SK-N-SH (cell line): ENCODE results near the gene PCSK7. TPM values are rescaled to one million over a fixed set of nuclear protein-coding genes. Genes with fewer than 3 reads are reported as not detected.

Source experiments
- CTCF ChIA-PET: fragments of 300-600, 350-600 bp; formaldehyde crosslinking; extraction: SDS; loops from one replicate; lab custom pipeline; 2021; lab: Yijun Ruan, JAX
- POLR2A ChIA-PET: fragments of 350-600 bp; sonication (Branson Sonifier 250); formaldehyde crosslinking; extraction: SDS; loops from one replicate; lab custom pipeline; 2020; ENCODE audit warnings: antibody characterized with exemption, inconsistent platforms; lab: Yijun Ruan, JAX
- DNase-seq: peaks from one replicate; pipeline ENCODE4 v3.0.0; 2012
- H2AFZ ChIP-seq: fragments of 200-600 bp; sonication (generic); 2 replicates; pipeline ENCODE4 v1.8.1; 2016; ENCODE audit warnings: antibody characterized with exemption, mild to moderate bottlenecking, low read depth
- H3F3A ChIP-seq: fragments of 200-600 bp; sonication (generic); replicated peaks from 2 replicates; pipeline ENCODE3; 2016; ENCODE audit warnings: antibody characterized with exemption, mild to moderate bottlenecking; ENCODE audit not compliant: insufficient read depth
- H3K27ac ChIP-seq, 2 experiments: fragments of 200-500 bp in 1 of 2; fragments of 200-600 bp in 1 of 2; sonication (Bioruptor generic) in 1 of 2; sonication (generic), shearing (Covaris generic) in 1 of 2; 2 replicates each; pipeline versions ENCODE4 v1.5.1 to v1.6.1; 2014 to 2016; ENCODE audit warnings: low read depth in 2 of 2, inconsistent platforms in 1 of 2, low read length in 1 of 2, mild to moderate bottlenecking in 1 of 2, mixed read lengths in 1 of 2
- H3K27me3 ChIP-seq: fragments of 200-600 bp; sonication (generic), shearing (Covaris generic); 2 replicates; pipeline ENCODE4 v1.6.1; 2016; ENCODE audit warnings: mixed run types; ENCODE audit not compliant: insufficient read depth
- H3K36me3 ChIP-seq, 2 experiments: fragments of 200-500 bp in 1 of 2; fragments of 200-600 bp in 1 of 2; sonication (Bioruptor generic) in 1 of 2; sonication (generic) in 1 of 2; replicated peaks in 1 of 2; 2 replicates each; pipeline versions ENCODE3 to v1.5.1; 2014 to 2016; ENCODE audit warnings: low read length in 1 of 2, mild to moderate bottlenecking in 1 of 2; ENCODE audit not compliant: insufficient read depth in 2 of 2, control insufficient read depth in 1 of 2
- H3K4me1 ChIP-seq, 2 experiments: fragments of 200-500 bp in 1 of 2; fragments of 200-600 bp in 1 of 2; sonication (Bioruptor generic) in 1 of 2; sonication (generic), shearing (Covaris generic) in 1 of 2; 2 replicates each; pipeline versions ENCODE4 v1.5.1 to v1.6.1; 2014 to 2016; ENCODE audit warnings: low read depth in 1 of 2, low read length in 1 of 2, mixed run types in 1 of 2; ENCODE audit not compliant: insufficient read depth in 2 of 2, control insufficient read depth in 1 of 2
- H3K4me2 ChIP-seq: fragments of 200-600 bp; sonication (generic), shearing (Covaris generic); 2 replicates; pipeline ENCODE4 v1.6.1; 2017; ENCODE audit warnings: mixed run types
- H3K4me3 ChIP-seq, 2 experiments: fragments of 200-500 bp in 1 of 2; fragments of 200-600 bp in 1 of 2; sonication (Bioruptor generic) in 1 of 2; sonication (generic), shearing (Covaris generic) in 1 of 2; 2 replicates each; pipeline versions ENCODE4 v1.5.1 to v1.8.1; 2014 to 2016; ENCODE audit warnings: low read depth in 2 of 2, inconsistent platforms in 1 of 2, low read length in 1 of 2, mild to moderate bottlenecking in 1 of 2, mixed read lengths in 1 of 2, moderate library complexity in 1 of 2
- H3K79me2 ChIP-seq: fragments of 200-600 bp; sonication (generic); 2 replicates; pipeline ENCODE4 v1.8.1; 2017; ENCODE audit warnings: mild to moderate bottlenecking; ENCODE audit not compliant: insufficient read depth
- H3K9ac ChIP-seq: fragments of 200-600 bp; sonication (generic); 2 replicates; pipeline ENCODE4 v1.6.1; 2017; ENCODE audit warnings: mixed run types
- H3K9me2 ChIP-seq: fragments of 200-600 bp; sonication (generic); 2 replicates; pipeline ENCODE4 v1.6.1; 2017; ENCODE audit warnings: mixed run types
- H3K9me3 ChIP-seq: fragments of 200-600 bp; sonication (generic); 2 replicates; pipeline ENCODE4 v1.6.1; 2017; ENCODE audit warnings: mixed run types, mild to moderate bottlenecking, moderate library complexity
- H4K20me1 ChIP-seq: fragments of 200-600 bp; sonication (generic); 2 replicates; pipeline ENCODE4 v1.6.1; 2017; ENCODE audit warnings: mild to moderate bottlenecking, mixed run types; ENCODE audit not compliant: insufficient read depth
- CHD2 ChIP-seq: fragments of 150-350 bp; IDR thresholded peaks from 2 replicates; pipeline ENCODE4 v1.6.1; 2018; ENCODE audit warnings: low read length; ENCODE audit not compliant: partially characterized antibody
- CTCF ChIP-seq: fragments of 200-600 bp; sonication (generic); IDR thresholded peaks from 2 replicates; pipeline ENCODE4 v1.6.1; 2017; ENCODE audit warnings: antibody characterized with exemption, mild to moderate bottlenecking, moderate library complexity
- EP300 ChIP-seq, 2 experiments: IDR thresholded peaks; 2 replicates each; pipeline versions ENCODE4 v1.4.0 to v1.6.1; 2012; ENCODE audit warnings: borderline replicate concordance in 1 of 2, low read depth in 1 of 2, low read length in 1 of 2
- FOSL2 ChIP-seq: IDR thresholded peaks from 2 replicates; pipeline ENCODE4 v1.4.0; 2012; ENCODE audit warnings: low read depth, mild to moderate bottlenecking, moderate library complexity, borderline replicate concordance
- FOXM1 ChIP-seq: IDR thresholded peaks from 2 replicates; pipeline ENCODE4 v1.4.0; 2012; ENCODE audit warnings: low read depth, mild to moderate bottlenecking
- JUND ChIP-seq: IDR thresholded peaks from 2 replicates; pipeline ENCODE4 v1.4.0; 2012
- NRF1 ChIP-seq: IDR thresholded peaks from 2 replicates; pipeline ENCODE4 v1.6.1; 2012; ENCODE audit warnings: low read depth, mild to moderate bottlenecking, low read length
- POLR2AphosphoS5 ChIP-seq: IDR thresholded peaks from 2 replicates; pipeline ENCODE4 v1.6.1; 2012; ENCODE audit warnings: low read depth, low read length
- REST ChIP-seq: IDR thresholded peaks from 2 replicates; pipeline ENCODE4 v1.6.1; 2012; ENCODE audit warnings: mild to moderate bottlenecking, low read depth, low read length, moderate library complexity
- RFX5 ChIP-seq: IDR thresholded peaks from 2 replicates; pipeline ENCODE4 v1.6.1; 2012; ENCODE audit warnings: mild to moderate bottlenecking, improper control_type of control experiment, low read length
- TCF12 ChIP-seq: IDR thresholded peaks from 2 replicates; pipeline ENCODE4 v1.4.0; 2012
- TEAD4 ChIP-seq: IDR thresholded peaks from 2 replicates; pipeline ENCODE4 v1.4.0; 2012; ENCODE audit warnings: mild to moderate bottlenecking, borderline replicate concordance; ENCODE audit not compliant: insufficient read depth
- YY1 ChIP-seq: IDR thresholded peaks from 2 replicates; pipeline ENCODE4 v1.4.0; 2012; ENCODE audit warnings: low read depth, mild to moderate bottlenecking
- WGBS: methylation state at CpG from one replicate; pipeline ENCODE4 v1.1.6; 2017; ENCODE audit warnings: low lambda C conversion rate; 5-methylcytosine and 5-hydroxymethylcytosine counted together
- polyA plus RNA-seq, 3 experiments: library from polyadenylated mRNA; depleted of rRNA; stranded (reverse); fragments of >200 nt; gene quantifications; 2 replicates each; pipeline ENCODE4 v1.2.3, GENCODE V29; 2012
- TF ChIP-seq, protein P1 (sequence below): fragments of 150-350 bp; IDR thresholded peaks from 2 replicates; pipeline ENCODE4 v1.6.1; 2017; ENCODE audit warnings: antibody characterized with exemption, low read length, low read depth, borderline replicate concordance

The PCSK7 gene
- polyA plus RNA-seq, 1 of the 3 experiments (the other 2 are of a cell fraction), result 49.7 TPM

- TF ChIP-seq JUND (no peak), REST (no peak), FOSL2 (no peak), CTCF (no peak), TCF12 (no peak), TEAD4 (no peak), POLR2AphosphoS5 (no peak), EP300 (IDR thresholded peaks at IDR 0.05; ENCODE audit: borderline replicate concordance in 1 of 2, low read depth in 1 of 2, low read length in 1 of 2) (no peak), YY1 (no peak)
- H3K4me3 ChIP-seq, result no peak overlapping the region
- 93% methylated on average over 11 of the region's 13 CpGs for WGBS
- H3K27me3 ChIP-seq, result no peaks in the 10 kb centered on the region
- no peaks in the 10 kb centered on the region for H4K20me1 ChIP-seq
- peaks cover 8 to 18% of the 10 kb centered on the region in 2 experiments for H3K36me3 ChIP-seq
- no peaks in the 10 kb centered on the region for H3K79me2 ChIP-seq
- H3K4me2 ChIP-seq, result no peak overlapping the region
- no peaks in the 10 kb centered on the region for H3K9me3 ChIP-seq
- DNase-seq, result no peak
- no peak overlapping the region for H3K9ac ChIP-seq
- no peak overlapping the region for H2AFZ ChIP-seq
- no peak overlapping the region for H3K27ac ChIP-seq
- ChIA-PET POLR2A (no interaction called here), CTCF (no interaction called here)
- no peaks in the 10 kb centered on the region for H3K4me1 ChIP-seq
- H3K9me2 ChIP-seq, result no peaks in the 10 kb centered on the region
- H3F3A ChIP-seq, result no peaks in the 10 kb centered on the region
Observed at GRCh38 chr11:117187428-117187798, 44.5 kb downstream of the PCSK7 start.

- peaks cover 8 to 19% of the 10 kb centered on the region in 2 experiments for H3K36me3 ChIP-seq
- no peaks in the 10 kb centered on the region for H3K9me3 ChIP-seq
- no peaks in the 10 kb centered on the region for H3F3A ChIP-seq
- no peak for DNase-seq
- no peaks in the 10 kb centered on the region for H3K4me1 ChIP-seq
- no peaks in the 10 kb centered on the region for H3K9me2 ChIP-seq
- ChIA-PET POLR2A (no interaction called here), CTCF (no interaction called here)
- H4K20me1 ChIP-seq, result no peaks in the 10 kb centered on the region
- no peak overlapping the region for H2AFZ ChIP-seq
- no peaks in the 10 kb centered on the region for H3K27me3 ChIP-seq
- H3K79me2 ChIP-seq, result no peaks in the 10 kb centered on the region
- H3K4me2 ChIP-seq, result no peak overlapping the region
- 89% methylated on average over 5 of the region's 6 CpGs for WGBS
- TF ChIP-seq EP300 (IDR thresholded peaks at IDR 0.05; ENCODE audit: borderline replicate concordance in 1 of 2, low read depth in 1 of 2, low read length in 1 of 2), result no peak
- no peak for TF ChIP-seq YY1
- TF ChIP-seq FOXM1, result no peak
- TF ChIP-seq CHD2, result no peak
- no peak for TF ChIP-seq NRF1
- no peak for TF ChIP-seq TCF12
- TF ChIP-seq RFX5, result no peak
- TF ChIP-seq, protein P1, sequence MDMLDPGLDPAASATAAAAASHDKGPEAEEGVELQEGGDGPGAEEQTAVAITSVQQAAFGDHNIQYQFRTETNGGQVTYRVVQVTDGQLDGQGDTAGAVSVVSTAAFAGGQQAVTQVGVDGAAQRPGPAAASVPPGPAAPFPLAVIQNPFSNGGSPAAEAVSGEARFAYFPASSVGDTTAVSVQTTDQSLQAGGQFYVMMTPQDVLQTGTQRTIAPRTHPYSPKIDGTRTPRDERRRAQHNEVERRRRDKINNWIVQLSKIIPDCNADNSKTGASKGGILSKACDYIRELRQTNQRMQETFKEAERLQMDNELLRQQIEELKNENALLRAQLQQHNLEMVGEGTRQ, result no peak
- TF ChIP-seq JUND, result no peak
- H3K4me3 ChIP-seq, result no peak overlapping the region
- H3K27ac ChIP-seq, result no peak overlapping the region
- H3K9ac ChIP-seq, result no peak overlapping the region
Observed at GRCh38 chr11:117187007-117187406, 44.9 kb downstream of the PCSK7 start.
